Fibroblast of skin of right biceps (primary cell): ENCODE measurements around the gene TMEM154.

Experiments
- DNase-seq: peaks from one replicate; pipeline ENCODE4 v3.0.0-alpha.2; 2013

The TMEM154 gene, protein sequence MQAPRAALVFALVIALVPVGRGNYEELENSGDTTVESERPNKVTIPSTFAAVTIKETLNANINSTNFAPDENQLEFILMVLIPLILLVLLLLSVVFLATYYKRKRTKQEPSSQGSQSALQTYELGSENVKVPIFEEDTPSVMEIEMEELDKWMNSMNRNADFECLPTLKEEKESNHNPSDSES

DNA sequence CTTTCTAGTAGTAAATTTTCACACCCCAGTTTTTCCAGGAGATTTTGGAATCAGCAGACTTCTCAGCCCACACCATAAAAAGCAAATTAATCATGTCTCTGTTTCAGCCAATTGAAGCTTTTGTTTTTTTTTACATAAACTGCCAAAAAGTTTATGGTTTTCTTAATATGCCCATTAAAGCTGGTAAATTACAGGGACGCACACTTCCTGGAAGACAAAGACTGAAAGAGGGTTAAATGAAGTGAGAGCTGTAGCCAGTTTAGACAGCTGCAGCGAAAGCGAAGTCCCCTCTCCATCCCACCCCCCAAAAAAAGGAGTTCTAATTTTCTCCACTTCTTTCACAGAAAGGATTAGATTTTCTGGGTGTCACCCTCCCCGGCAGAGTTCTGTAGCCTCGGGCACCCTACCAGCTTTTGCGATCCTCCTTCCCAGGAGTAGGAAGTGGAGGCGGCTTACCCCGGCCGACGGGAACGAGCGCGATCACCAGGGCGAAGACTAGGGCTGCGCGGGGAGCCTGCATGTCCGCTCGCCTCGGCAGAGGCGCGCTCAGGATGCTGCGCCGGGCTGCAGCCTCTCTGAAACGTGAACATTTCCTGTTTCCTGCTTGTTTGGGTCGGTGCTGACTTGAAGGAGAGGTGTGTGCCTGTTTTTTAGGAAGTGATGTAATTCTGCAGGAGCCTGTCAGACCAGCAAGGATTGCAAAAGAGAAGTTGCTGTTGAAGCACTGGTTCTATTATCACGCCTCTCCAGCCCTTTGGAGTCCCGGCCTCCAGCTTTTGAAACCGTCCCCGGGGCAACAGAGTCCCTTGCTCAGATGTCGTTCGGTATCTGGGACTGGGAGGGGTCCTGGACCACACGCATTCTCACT, at the start of gene TMEM154:
TMEM154 (minus strand) TSS at position 584 of the 868 bp plus-strand sequence; CDS start at position 520, 64 bp downstream.
- peak; percentile 77 for DNase-seq

DNA sequence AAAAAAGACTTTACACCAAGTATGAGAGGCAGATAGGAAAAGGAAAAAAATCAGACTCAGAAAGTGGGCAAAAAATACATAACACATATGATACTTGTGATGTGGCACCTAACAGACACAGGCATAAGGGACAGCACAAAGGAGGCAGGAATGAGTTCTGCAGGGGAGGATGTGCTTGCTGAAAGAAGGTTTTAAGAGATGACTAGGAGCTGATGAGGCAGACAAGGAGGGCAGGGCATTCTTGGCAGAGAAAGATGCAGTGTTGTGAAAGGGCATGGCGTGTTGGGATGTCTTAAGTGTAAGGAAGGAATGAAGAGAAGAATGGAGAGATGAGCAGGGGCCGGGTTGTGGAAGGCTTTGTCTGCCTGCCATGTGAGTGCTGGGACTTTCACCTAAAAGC, 49.7 kb upstream of the TMEM154 start:
- DNase-seq, result peak; percentile 14

- no peak for DNase-seq
Observed at GRCh38 chr4:152728343-152728742, 48.5 kb upstream of the TMEM154 start.

DNA sequence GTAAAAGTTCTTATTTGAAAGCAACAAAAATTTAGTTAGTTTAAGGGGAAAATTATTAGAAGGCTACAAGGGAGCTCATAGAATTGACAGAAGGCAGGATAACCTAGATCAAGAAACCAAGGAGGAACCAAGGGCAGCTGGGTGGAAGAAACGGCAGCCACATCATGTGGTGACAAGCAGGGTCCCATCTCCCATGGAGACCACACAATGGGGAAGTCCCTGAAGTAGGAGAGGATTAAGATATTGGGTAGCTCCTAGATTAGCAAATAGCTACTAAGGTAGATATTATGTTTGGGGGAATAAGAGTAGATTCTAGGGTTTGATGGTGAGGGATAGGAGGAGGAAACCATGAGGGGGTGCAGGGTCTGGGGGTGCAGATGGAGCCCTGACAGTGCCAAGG, 48.0 kb upstream of the TMEM154 start:
- DNase-seq, result no peak

DNA sequence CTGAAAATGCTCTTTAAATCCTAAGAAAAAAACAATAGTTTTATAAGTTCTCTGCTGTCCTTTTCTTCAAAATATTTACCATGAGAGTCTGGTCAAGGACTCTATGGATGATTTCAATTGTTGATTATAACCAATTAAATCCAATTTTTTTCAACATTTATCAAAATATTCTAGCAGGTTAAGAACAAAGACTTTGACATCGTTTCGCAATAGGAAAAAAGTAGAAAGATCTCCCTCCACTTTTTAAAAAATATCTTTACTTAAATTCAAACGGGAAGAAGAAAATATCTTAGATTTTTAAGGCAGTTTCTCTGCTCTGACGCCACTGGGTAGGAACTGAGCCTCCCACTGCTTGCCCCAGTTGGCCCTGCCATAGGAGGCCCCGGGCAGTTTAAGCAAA, 44.7 kb upstream of the TMEM154 start:
- DNase-seq, result no peak

GRCh38 chr4:152723236-152723635, 43.4 kb upstream of the TMEM154 start:
- DNase-seq, result no peak

DNA sequence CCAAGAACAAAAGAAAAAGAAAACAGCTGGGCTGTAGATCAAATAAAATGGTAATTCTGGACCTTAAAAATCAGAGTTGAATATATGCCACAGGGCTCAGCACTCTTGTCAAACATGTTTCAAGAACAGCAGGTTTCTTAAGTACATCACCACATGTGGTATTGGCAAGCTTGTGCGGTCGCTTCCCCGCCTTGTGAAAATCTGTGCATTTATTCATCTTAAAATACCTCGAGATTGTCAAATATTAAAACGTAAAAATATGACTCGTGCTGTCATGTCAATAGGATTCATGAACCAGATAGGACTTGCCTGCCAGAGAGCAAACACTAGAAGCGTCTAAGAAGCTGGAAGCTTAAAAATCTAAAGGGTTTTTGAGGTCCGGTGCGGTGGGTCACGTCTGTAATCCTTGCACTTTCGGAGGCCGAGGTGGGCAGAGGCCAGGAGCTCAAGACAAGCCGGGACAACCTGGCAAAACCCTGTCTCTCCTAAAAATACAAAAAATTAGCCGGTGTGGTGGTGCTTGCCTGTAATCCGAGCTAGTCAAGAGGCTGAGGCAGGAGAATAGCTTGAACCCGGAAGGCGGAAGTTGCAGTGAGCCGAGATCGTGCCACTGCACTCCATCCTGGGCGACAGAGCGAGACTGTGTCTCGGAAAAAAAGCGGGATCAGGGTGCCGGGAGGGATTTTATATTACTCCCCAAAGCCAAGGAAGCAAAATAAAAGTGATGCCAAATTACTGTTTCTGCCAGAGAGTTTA, 40.2 kb upstream of the TMEM154 start:
- DNase-seq, result no peak

GRCh38 chr4:152719291-152719690, 39.5 kb upstream of the TMEM154 start:
- no peak for DNase-seq

GRCh38 chr4:152715076-152715475, 35.3 kb upstream of the TMEM154 start:
- no peak for DNase-seq

DNA sequence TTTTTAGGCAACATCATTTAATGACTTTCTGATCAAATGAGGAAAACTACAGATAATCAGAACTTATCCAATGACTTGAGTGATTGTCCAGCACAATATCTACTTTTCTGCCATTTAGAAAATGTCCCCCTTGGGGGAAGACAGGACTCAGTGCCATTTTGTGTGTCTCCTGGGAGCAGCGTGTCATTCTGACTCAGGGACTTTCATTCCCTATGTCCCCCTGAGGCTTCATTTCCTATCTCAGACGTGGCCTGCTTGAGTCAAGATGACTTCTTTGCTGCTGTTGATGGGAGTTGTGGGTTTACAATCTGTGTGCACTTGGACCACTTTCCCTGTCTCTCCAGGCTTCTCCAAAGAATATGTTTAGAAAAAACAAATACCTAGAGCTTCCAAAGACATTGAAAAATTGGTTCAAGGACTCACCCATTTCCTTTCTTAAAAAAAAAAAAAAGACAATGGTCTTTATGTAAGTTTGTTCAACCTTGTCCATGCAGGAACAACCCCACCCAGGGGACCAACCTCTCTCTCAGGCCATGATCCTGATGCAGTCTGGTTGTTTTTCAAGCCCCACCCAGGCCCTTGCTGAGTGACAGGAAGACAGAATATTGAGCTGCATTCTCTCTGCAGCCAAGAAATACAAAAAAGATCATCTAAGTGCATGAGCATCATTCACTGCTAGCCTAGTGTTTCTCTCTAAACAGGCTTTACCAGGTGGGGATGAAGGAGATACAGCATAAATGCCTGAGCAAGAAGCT, 34.3 kb upstream of the TMEM154 start:
- DNase-seq, result no peak

DNA sequence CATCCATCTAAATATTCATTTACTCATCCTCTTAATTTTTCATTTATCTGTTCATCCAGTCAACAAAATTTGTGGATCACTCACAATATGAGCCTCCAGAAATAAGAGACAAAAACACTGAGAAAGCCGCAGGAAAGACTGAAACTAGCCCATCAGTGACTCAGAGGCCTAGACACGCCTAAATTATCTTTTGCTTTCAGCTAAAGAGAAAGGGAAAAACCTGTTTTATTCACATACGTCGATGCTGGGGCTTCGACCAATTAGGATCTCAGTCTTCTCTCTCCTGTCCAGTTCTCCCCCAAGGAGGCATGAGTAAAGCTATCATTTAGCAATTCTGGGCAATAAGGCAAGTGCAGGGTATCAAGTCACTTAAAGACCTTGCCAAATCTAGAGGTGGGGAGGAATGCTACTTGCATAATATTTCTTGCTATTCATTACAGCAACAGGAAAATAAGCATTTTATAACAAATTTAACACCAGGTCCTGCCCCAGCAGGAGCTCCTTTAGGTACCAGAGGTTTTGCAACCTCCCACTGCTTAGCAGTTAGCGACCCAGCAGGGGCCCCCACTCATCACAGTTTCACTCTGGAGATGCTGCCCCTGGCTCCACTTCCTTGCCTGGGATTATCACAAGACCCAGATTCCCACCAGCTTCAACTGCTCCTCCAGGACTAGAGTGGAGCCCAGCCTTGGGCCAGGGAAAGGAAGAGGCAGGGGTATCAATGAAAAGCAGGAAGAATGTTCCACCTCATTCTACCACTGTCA, 30.1 kb upstream of the TMEM154 start:
- no peak for DNase-seq

GRCh38 chr4:152708796-152709195, 29.0 kb upstream of the TMEM154 start:
- DNase-seq, result no peak

GRCh38 chr4:152708361-152708760, 28.6 kb upstream of the TMEM154 start:
- DNase-seq, result no peak

DNA sequence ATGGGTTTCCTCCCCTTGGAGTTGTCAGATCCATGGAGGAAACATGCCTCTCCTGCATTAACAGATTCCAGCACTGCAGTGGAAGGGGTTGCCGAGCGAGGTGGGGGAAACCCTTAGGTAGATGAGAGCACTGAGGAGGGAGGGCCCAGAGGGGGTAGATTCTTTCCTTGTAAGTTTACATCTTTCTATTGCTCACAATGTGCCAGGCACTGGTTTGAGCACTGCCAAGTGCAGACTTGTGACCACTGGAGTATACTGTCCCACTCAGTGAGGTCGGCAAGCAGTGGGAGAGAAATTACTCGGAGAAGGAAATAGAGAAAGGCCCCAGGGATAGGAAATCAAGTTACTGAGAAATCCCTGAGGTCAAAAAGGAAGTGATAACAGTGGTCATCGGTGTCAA, 27.8 kb upstream of the TMEM154 start:
- no peak for DNase-seq

DNA sequence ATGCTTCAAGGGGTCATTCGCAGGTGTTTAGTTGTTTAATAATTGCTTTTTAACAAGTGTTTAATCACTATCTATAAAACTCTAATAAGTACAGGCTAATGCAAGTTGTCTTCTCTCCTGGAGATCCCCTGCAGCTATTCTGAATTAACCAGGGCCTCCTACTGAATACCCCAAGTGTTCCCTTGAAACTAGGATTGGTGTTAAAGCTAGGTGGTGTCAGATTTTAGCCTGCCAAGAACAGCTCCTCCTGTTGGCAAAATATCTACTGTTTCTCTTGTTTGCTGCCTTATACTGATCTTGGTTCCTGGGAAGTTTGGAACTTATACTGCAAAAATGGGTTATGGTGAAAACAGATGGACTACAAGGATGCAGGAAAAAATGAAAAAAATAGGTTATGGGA, 26.1 kb upstream of the TMEM154 start:
- no peak for DNase-seq

- DNase-seq, result no peak
Observed at GRCh38 chr4:152704788-152705187, 25.0 kb upstream of the TMEM154 start.

- DNase-seq, result no peak
Observed at GRCh38 chr4:152700151-152700550, 20.4 kb upstream of the TMEM154 start.

DNA sequence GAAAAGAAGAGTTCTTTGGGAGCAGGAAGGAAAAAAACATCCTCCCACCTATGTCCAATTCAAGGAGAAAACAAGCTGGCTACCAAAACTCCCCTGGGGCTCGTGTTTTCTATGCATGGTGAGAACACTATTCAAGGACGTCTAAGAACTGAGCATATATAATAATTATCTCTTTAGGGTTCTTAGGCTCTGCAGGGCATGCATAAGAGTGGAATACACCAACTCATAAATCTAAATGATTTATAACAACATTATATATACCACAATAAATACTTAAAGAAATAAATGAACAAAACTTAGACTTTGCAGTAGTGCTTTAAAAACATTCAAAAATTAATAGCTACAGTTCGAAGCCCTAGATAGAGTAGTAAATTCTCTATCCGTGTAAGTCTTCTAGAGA, 19.5 kb upstream of the TMEM154 start:
- no peak for DNase-seq

DNA sequence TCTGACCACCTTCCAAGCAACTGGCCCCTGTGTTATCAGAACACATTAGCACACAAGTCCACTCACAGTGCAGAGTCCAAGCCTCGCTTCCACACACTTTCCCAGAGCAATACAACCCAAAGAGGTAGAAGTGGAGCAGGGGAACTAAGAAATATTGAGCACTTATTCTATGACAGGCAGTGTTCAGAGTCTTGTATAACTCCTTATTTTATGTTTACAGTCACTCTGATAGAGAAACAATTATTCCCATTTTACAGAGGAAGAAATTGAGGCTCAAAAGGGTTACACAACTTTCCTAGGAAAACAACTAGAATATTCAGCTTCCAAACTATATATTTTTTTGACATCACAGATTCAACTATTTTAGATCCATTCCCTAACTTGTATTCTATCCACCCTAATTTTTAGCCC, 18.3 kb upstream of the TMEM154 start:
- no peak for DNase-seq

DNA sequence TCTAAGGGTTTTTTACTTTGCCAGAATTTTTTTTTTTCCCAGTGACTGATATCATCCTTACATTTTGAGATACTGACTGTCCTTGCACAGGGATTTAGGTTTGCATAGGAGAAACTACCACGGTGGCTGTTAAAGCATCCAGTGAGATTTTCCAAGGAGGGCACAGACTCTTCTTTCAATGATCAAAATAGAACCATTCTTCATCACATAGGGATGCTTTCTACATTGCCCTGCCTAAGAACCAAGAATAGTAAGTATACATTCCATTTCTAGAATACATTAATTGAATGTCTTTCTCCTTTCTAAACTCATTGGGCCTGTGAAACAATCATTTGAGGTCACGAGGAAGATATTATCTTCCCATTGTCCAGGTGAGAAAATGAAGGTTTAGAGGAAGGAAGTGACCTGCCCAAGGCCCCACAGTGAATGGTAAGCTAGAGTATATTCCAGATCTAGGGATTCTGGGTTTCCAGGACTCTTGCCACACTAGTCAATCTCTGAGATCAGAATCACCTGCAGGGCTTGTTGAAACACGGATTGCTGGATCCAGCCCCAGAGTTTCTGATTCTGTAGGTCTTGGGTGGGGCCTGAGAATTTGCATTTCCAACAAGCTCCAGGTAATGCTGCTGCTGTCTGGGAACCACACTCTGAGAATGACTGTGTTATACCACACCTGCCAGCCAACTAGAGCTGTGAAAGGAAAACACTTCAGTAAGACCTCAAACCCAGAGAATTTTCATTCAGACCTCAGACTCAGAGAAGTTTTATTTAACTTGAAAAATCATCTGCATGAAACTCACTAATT, 17.7 kb upstream of the TMEM154 start:
- no peak for DNase-seq

GRCh38 chr4:152696764-152697261, 17.0 kb upstream of the TMEM154 start:
- no peak for DNase-seq
